GM18520 (cell line): ENCODE data around the gene AGPAT4.

Experiments
- ATAC-seq: cut with Tn5 transposase; IDR thresholded peaks from one replicate; pipeline ENCODE4 v1.9.1; 2021; ENCODE audit not compliant: unreplicated experiment

AGPAT4 gene

GRCh38 chr6:161169035-161169434 is 104.8 kb downstream of the AGPAT4 start:
- ATAC-seq: no peak

GRCh38 chr6:161168281-161168891 is 105.5 kb downstream of the AGPAT4 start:
- ATAC-seq: no peak

DNA sequence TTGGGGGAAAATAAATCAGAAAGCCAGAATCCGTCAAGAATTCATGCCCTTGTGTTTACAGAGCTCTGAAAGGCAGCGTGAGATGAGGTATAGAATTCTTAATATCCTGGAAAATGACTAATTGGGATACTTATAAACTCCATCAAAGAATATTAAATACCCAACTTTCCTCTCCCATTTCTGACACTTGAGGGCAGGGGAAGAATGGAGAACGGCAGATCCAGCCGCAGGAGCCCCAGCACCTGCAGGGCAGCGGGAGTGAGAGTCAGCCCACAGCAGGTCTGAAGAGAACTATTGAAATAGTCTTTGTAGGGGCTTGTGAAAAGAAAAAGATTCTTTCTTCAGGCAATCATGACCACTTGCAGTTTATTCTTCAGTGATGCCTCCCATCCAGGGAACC is 107.2 kb downstream of the AGPAT4 start:
- no peak for ATAC-seq

DNA sequence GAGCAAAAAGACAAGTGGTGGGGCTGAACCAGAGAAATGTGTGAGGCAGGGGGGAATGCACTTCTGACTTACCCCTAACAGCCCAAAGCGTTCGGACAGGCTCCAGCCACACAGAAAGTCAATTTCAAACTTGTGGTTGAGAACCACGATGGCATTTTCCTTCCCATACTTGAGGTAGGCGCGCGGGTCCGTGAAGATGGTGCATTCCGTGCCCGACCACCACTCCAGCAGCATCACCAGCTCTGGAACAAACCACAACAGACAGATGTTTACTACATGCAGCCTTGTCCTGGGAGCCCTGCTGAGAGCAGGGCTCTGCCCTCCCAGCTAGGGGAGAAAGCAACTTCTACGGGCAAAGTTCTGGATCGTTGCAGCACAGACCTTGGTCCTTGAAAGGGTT is 107.7 kb downstream of the AGPAT4 start:
- ATAC-seq: no peak

- ATAC-seq: no peak
Observed at GRCh38 chr6:161164182-161164625, 109.7 kb downstream of the AGPAT4 start.

- no peak for ATAC-seq
Observed at GRCh38 chr6:161163466-161164181, 110.2 kb downstream of the AGPAT4 start.

DNA sequence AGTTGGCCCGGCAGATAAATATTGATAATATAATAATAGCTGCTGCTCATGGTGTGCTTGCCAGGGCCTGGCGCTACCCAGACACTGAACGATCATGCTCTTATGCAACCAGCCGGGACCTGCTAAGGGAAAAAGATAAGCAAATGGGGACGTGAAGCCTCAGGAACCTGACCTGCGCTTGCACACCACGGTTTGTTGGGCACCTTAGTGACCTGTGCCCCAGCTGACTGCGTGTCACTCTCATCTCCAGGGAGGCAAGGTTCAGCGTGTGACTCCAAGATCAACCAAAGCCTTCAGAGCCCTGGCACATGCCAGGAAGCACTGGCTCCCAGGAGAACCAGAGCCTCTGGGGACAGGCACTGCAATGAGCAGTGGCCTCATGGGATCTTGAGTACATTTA is 111.1 kb downstream of the AGPAT4 start:
- no peak for ATAC-seq

DNA sequence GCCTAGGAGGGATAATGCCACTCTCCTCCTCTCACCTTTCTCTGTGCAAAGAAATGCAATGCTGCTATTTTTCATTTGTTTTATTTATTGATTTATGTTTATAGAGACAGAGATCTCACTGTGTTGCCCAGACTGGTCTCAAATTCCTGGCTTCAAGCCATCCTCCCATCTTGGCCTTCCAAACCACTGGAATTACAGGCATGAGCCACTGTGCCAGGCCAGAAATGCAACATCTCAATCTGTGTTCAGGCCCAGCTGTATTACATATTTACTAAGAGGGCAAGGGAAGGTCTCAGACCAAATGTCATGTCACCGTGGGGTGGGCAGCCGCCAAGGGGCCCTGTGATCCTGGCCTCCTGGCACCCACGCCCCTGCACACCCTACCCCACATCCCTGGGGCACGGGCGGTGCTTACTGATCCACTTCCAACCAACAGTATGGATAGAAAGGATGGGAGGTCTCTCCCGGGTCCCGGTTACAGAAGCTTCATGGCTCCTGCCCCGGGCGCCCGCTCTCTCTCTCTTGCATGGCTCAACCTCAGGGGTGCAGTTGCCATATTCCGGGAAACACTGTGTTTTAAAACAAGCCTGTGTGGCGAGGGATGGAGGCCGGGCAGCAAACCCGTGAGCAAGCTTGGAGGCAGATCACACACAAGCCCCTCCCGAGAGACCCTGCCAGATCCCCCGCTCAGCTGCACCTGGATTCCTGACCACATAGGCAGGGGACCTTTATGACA is 111.8 kb downstream of the AGPAT4 start:
- no peak for ATAC-seq

DNA sequence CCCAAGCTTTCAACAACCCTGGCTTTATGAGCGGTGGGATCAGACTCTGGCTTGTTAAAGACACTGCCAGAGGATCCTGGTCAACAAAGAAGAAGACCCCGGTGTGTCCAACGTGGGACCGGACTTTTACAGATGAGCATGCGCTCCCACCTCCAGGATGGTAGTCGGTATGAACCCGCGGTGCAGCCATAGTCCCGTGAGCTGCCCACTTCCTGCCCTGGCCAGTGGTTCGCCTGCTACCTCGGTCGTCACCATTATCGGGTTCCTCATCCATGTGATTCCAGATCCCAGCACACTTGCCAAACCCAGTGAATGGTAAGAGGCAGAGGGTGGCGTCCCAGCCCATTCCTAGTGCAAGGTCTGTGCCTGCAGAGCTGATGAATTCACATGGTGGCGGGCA is 112.7 kb downstream of the AGPAT4 start:
- ATAC-seq: no peak

DNA sequence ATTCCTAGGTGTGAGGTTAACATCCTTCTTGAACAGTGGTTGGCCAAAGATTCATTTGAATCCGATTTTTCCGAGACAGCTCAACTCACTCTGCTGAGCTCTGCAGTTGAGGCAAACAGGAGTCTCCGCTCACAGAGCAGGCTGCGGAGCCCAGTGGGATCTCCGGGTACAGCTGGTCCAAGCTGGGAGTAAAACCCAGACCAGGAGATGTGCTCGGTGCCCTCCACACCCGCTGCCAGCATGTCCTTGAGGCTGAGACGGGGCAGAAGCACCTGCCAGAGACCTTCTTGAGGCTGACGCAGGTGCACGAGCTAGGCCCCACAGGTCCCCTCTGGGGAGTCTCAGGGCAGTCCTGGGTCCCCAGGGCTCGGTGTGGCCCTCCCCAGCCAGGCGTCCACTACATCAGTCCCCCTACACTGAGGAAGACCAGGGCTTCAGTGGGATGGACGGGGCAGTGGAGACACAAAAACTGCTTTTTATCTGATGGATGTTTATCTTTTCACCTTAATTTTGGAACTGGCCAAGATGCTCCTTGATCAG is 119.0 kb downstream of the AGPAT4 start:
- ATAC-seq: no peak

- ATAC-seq: no peak
Observed at GRCh38 chr6:161153725-161154124, 120.1 kb downstream of the AGPAT4 start.

- ATAC-seq: no peak
Observed at GRCh38 chr6:161152907-161153662, 120.8 kb downstream of the AGPAT4 start.

- ATAC-seq: no peak
Observed at GRCh38 chr6:161152527-161152862, 121.4 kb downstream of the AGPAT4 start.

- no peak for ATAC-seq
Observed at GRCh38 chr6:161151660-161152526, 122.0 kb downstream of the AGPAT4 start.

- no peak for ATAC-seq
Observed at GRCh38 chr6:161151059-161151645, 122.7 kb downstream of the AGPAT4 start.

DNA sequence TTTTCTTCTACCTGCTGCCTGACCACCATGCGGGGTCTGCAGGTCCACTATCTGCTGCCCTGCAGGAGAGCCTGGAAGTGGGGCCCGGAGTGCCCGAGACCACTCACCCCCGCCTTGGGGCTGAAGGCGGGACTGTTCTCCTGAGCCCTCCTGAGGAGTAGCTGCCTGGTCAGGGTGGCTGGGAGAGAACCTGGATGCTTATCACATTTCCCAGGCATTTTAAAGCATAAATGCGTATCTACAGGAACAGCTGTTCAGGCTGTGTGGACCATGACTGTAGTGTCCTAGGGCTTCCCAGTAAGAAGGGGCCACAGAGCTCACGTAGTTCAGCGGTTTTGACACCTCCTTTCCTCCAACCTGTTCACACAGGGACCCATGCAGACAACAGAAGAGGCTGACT is 123.3 kb downstream of the AGPAT4 start:
- ATAC-seq: no peak

- no peak for ATAC-seq
Observed at GRCh38 chr6:161150136-161150535, 123.7 kb downstream of the AGPAT4 start.

- ATAC-seq: no peak
Observed at GRCh38 chr6:161143663-161144430, 130.0 kb downstream of the AGPAT4 start.

DNA sequence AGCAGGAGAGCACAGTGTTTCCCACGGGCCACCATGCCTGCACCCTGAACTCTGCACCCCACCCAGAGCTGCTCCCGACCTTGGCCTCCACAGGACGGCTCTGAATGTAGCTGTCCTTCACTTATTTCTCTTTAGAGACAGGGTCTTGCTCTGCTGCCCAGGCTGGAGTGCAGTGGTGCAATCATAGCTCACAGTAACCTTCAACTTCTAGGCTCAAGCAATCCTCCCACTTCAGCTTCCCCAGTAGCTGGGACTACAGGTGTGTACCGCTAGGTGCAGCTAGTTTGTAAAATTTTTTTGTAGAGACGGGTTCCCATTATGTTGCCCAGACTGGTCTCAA is 130.9 kb downstream of the AGPAT4 start:
- no peak for ATAC-seq
